PC-3 (cell line): ENCODE results near the gene NUBPL.

Experiments used
- EZH2 ChIP-seq: fragments of 300-600 bp; sonication (generic); IDR thresholded peaks from one replicate; pipeline ENCODE4 v1.6.1; 2017; ENCODE audit warnings: antibody characterized with exemption, mild to moderate bottlenecking, low read length; ENCODE audit not compliant: unreplicated experiment
- EZH2phosphoT487 ChIP-seq: fragments of 300-600 bp; sonication (generic); IDR thresholded peaks from 2 replicates; pipeline ENCODE4 v1.6.1; 2018; ENCODE audit warnings: mild to moderate bottlenecking, antibody characterized with exemption, low read length, borderline replicate concordance

DNA sequence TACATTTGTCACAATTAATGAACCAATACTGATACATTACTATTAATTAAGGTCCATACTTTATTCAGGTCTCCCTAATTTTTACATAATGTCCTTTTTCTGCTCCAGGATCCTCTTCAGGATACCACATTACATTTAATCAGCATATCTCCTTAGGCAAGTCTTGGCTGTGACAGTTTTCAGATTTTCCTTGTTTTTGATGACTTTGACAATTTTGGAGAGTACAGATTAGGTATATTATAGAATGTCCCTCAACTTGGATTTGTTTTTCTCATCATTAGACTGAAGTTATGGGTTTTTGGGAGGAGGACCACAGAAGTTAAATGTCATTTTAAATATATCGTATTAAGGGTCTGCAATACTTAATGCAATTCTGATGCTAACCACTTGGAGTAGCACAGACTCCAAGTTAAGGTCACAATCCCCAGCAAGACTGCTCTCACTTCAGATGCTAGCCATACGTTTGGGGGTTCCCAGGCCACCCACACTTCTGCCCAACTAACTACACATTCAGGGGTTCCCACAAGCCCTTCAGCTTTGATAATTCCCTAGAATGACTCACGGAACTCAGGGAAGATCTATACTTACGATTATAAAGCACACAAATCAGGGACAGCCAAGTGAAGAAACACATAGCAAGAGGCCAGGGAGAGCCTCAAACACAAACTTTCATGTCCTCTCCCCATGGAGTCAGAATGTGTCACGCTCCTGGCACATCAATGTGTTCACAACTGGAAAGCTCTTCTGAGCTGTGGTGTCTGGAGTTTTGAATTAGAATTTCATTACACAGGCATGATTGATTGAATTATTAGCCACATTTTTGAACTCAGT lies 17.0 kb upstream of the NUBPL start:
- TF ChIP-seq EZH2phosphoT487, result no peak
- TF ChIP-seq EZH2, result no peak
